Cardiac atrium fibroblast (primary cell): ENCODE measurements around the gene TMEM63A. TPM values are rescaled to one million over a fixed set of nuclear protein-coding genes. Genes with fewer than 3 reads are reported as not detected.

Experiments used
- total RNA-seq: library from RNA; depleted of rRNA; stranded (reverse); fragments of >200 nt; gene quantifications from 2 replicates; pipeline ENCODE4 v1.2.3, GENCODE V29; 2015

The TMEM63A gene
- 12.6 and 18.4 TPM in 2 replicates for total RNA-seq

DNA sequence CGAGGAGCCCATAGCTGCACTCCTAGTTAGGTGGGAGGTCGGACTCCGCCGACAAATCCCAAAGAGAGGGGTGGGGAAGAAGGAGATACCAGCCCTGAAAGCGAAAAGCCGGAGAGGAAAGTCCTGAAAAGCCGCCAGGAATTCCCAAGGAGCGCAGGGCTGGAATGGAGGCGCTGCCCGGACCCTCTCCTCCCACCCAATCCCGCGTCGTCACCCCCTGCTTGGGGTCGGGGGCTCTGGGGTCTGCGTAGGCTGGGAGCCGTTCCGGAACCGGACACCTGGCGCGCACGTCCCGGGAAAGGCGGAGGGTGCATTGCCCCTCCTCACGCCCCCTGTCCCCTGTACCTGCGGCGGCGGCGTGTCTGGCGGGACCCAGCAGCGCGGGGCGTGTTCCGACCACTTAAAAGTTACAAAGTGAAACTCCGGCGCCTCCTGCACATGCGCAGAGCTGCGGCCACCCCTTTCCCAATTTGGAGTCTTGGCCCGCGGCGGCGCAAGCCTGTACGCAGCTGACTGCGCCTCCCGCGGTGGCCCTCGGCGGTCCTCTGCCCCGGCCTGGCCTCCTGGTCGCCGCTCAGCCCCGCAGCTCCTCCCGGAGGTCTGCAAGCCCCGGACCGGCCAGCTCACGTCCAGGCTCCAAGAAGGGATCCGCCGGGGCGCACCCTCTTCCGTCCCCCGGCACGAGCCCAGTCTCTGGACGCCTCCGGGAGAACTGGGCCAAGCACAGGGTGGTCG, at the start of gene TMEM63A:
Gene TMEM63A (minus strand): TSS at position 422 of the 735 bp plus-strand sequence. CDS start 4,800 bp downstream, outside the sequence.

DNA sequence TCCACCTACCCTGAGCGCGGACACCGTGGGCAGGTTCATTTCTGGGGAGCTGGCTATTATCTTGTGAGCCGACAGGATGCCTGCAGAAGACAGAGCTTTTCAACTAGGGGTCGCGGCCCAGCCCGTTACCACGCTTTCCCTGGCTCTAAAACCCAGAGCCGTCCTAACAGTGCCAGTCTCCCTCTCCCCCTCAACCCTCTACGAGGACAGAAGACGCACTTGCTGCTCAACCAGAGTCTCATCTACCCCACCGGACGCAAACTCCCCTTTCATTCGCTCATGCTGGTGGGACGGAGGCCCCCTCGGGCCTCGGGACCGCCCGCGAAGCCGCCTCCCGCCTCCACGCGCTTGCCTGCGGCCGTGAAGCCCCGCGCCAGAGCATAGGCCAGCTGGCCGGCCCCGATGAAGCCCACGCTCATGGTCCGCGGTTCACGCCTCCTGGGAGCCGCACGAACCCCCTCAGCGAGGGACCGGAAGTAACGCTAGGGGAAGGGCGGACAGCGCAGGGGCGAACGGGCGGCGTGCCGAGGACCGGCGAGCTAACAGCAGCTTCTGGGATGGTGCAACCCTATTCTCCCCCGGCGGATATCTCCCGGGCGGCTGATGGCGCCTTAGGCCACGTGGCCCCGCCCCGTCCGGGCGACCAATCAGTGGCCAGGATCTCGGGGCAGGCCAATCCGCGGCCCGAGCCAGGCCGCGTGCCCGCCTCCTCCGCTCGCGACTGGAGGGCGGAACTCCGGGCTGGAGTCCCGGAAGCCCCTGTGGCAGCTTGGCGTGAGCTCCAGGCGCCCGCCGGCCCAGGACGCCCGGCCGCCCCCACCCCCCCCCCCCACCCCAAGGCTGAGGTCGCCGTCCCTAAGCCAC, 41.7 kb upstream of the TMEM63A start, which contains the start of gene PYCR2:
Gene PYCR2 (minus strand): TSS at position 559 of the 864 bp plus-strand sequence. CDS start 140 bp downstream, at position 419.

DNA sequence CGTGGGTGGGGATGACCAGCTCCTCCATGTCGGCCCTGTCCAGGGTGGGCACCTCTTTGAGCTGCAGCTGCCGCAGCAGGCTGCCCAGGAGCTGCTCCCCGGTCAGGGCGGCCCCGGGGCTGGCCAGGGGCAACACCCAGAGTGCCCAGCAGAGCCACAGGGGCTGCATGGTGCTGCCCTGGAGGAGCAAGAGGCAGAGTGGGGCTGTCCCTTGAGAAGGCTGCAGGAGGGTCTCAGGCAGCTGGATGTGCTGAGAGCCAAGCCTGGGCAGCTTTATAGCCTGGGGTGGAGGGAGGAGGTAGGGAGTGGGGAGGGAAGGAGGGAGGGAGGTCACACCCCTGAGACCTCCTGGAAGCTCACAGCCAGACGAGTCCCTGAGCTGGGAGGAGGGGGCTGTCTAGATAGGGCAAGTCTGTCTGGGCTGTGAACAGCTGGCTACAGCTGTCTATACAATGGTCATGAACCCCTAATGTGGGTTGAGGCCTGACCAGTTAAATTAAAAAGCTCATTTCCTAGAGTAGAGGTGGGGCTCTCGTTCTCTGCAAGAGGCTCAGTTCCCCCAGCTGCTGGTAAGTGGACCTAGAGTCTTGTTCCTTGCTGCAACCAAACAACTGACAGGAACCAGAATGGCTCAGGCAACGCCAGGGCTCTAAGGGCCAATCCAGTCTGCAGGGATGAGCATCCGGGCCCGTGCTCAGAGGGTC, 6.9 kb upstream of the TMEM63A start, which contains the start of gene LEFTY1:
Gene LEFTY1 (minus strand): TSS at position 249 of the 704 bp plus-strand sequence. CDS start 80 bp downstream, at position 169.

DNA sequence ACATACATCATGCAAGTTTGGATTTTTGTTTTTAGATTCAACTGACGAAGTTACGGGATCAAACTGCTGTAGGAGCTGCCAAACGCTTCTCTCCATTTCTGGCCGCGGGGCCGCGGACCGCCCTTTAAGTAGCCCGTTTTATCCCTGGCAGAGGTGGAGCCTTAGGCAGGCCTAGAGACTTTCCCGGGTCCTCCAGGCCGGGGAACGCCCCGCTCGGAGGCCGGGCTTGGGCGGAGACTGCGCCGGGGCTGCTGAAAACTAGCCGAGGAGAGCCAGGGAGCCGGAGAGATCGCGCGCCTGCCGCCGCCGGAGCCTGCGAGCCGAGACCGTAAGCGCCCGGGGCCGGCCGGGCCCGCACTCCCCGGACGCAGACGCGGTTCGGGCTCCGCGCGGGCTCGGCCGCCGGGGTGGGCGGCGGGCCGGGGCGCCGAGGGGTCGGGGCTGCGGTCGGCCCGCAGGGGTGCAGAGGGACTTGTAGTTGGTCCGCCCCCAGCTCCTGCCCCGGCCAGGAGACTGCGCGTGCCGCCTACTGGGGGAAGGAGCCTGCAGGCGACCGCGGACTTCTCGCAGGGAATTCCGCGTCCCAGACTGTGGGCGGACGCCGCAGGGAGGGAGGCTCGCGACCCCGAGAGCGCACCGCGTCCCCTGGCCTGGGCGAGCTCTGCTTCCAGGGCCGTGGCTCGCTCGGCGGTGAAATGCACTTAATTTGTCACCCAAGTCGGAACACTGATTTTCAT, 72.2 kb downstream of the TMEM63A start, which contains the start of gene EPHX1:
Gene EPHX1 (plus strand): TSS at position 283 of the 737 bp plus-strand sequence. CDS start 18,606 bp downstream, outside the sequence.

Other genes starting within 250 kb of the TMEM63A start
- 65.0 and 106 TPM in 2 replicates for gene ENAH, start 229.3 kb downstream of the TMEM63A start, total RNA-seq
- 176 and 180 TPM in 2 replicates for gene SRP9, start 104.6 kb downstream of the TMEM63A start, total RNA-seq
- gene EPHX1, start 72.3 kb downstream of the TMEM63A start, total RNA-seq, result 78.3 and 125 TPM in 2 replicates
- 0.18 TPM in 1 of 2 replicates, not detected in the other for gene LEFTY1, start 6.8 kb upstream of the TMEM63A start, total RNA-seq
- gene PYCR2, start 41.9 kb upstream of the TMEM63A start, total RNA-seq, result 46.5 and 47.5 TPM in 2 replicates
- not detected in 2 replicates for gene LEFTY2, start 58.8 kb upstream of the TMEM63A start, total RNA-seq
- gene SDE2, start 117.0 kb upstream of the TMEM63A start, total RNA-seq, result 16.4 and 19.8 TPM in 2 replicates
- 266 and 271 TPM in 2 replicates for gene H3-3A, start 180.3 kb upstream of the TMEM63A start, total RNA-seq